Measurements from ENCODE around the gene PACSIN1.
"Not testable (repeated sequence)": the region's sequence is repeated elsewhere in the genome, so short reads cannot be mapped to it uniquely, and the experiment has no call there.

Gene PACSIN1

DNA sequence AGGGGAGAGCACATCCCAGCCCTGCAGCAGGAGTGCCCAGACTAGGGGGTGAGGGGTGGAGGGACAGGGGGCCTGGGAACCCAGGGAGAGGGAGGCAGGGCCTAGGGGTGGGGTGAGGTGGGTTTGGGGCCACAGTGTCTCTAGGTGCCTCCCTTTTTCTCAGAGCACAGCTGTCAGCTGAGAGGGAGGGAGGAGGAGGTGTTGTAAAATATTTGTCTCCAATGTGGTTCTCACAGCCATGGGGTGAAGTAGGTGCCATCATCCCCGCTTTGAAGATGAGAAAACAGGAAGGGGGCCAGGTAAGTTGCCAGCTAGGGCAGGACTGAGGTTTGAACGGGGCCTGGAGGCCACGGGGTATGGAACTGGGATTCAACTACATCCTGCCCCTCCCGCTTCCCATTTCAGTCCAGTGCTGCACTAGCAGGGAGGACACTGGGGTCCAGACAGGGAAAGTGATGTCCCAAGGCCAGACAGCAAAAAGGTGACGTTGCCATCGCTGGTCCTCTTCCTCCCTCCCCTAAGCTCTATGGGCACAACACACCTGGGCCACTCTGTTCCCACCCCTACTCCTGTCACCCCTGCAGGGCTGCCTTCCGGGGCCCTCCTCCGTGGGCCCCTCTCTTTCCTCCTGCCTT, 20.3 kb downstream of the PACSIN1 start:
- DNase-seq = no peak

DNA sequence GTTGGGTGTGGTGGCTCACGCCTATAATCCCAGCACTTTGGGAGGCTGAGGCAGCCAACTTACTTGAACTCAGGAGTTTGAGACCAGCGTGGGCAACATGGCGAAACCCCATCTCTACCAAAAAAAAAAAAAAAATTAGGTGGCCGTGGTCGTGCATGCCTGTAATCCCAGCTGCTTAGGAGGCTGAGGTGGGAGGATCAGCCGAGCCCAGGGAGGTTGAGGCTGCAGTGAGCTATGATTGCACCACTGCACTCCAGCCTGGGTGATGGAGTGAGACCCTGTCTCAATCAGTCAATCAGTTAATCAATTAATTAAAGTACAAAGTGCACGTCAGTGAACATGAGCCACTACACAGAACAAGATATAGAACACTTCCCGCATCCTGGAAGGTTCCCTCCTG, 21.0 kb downstream of the PACSIN1 start:
- not testable (repeated sequence) for DNase-seq

DNA sequence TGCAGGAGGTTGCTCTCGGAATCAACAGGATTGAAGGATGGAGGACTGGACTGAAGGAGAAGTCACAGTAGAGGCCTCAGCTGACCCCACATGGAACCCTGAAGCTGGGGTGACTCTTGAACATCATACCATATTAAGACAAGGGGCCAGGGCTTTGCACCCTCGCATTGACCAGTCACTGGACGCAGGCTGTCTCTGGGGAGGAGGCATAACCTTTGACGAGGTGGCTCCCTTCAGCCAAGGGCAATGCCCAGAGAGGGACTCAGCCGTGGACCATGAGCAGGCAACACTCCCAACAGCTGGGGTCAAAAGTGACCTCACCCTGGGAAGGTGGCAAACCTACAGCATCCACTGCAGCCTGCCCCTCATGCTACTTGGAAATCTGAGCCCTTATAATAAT, 21.7 kb downstream of the PACSIN1 start:
- no peak for DNase-seq

- no peak for DNase-seq
Observed at GRCh38 chr6:34489207-34489805, 23.4 kb downstream of the PACSIN1 start.

GRCh38 chr6:34490390-34491090, 24.7 kb downstream of the PACSIN1 start:
- no peak for DNase-seq

DNA sequence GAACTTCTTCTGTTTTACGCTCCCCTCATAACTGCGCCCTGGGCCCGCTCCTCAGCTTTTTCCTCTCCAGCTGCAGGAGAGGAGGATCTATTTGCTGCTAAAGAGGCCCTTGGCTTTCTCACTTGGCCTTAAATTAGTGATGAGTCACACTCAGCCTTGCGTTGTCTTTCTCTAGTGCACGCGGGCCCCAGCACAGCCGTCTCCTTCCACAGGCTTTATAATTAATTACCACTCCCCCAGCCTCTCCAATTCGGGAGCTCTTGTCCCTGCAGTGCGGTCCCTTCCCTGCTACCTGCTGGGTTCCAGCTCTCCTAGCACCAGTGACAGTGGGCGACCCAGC, 25.2 kb downstream of the PACSIN1 start:
- peak; percentile 84 for DNase-seq

DNA sequence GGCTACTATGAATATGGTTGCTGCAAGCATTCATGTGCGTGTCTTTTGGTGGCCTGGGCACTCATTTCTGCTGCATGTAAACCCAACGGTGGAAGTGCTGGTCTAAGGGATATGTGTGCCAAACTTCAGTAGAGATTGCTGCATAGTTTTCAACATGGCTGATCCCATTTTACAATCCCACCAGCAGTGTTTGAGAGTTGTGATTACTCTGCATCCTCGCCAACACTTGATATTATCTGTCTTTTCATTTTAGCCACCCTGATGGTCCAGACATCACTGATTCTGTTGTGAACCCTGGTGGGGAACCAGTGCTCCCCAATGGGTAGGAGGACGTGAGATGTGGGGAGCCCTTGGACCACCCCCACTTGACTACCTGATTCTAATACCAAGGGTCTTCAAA, 27.5 kb downstream of the PACSIN1 start:
- DNase-seq = no peak

GRCh38 chr6:34494973-34495372, 29.1 kb downstream of the PACSIN1 start:
- DNase-seq = peak; percentile 38

DNA sequence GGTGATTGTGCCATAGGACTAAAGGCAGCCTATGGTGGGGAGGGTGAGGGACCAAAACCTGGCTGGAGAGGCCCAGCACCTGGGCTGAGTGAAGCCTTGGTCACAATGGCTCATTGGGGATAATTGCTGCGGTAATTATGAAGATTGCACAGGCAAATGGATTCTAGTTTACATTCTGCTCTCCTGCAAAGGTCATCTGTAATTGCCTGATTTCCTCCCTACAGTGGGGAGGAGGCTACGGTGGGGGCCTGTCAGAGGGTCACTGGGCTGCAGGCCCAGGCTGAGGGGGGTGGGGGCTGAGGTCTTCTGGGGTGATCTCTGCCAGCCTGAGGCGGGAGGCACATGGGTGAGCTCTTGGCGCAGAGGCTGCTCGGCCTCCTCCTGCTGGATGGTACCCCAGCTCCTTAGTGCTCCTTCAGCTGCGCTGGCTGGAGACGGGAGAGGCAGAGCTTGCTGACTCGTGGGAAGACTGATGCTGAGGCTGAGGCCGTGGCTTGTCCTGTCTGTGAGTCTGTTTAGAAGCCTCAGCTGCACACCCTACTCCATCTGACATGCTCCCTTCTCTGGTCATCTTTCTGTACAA, 30.3 kb downstream of the PACSIN1 start:
- peak; percentile 99 for DNase-seq

DNA sequence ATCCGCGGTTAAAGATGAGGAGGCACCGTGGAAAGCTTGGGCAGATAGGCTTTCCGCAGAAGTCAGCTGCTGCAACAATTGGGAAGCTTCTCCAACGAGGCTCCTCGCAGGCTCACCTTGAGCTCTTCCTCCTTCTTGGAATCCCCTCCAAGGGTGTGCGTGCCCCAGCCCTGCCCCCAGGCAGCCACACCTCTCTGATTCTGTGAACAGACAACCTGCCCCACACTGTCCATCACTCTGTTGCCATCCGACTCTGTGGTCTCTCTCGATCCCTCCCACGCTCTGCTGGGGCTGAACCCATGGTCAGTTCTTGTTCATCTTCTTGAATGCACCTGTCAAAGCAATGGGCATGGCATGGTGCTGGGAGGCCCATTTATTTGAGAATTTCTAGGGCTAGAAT, 31.5 kb downstream of the PACSIN1 start:
- no peak for DNase-seq

DNA sequence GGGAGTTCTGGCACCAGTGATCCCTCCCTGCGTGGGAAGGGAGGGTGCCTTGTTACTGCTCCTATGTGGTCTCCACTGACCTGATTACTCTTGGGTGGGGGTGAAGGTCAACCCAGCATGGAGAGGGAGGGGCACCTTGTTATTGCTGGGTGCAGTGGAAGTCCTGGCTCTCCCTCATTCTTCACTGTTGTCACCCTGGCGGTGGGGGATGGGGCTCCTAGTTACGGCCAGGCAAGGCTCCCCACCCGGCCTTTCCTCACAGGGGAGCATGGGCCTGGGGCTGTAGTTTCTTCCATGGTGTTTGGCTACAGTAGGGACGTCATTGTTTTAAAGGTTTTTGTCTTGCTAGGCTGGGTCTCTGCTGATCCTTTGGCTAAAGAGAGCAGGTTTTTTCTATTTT, 40.8 kb downstream of the PACSIN1 start:
- no peak for DNase-seq

DNA sequence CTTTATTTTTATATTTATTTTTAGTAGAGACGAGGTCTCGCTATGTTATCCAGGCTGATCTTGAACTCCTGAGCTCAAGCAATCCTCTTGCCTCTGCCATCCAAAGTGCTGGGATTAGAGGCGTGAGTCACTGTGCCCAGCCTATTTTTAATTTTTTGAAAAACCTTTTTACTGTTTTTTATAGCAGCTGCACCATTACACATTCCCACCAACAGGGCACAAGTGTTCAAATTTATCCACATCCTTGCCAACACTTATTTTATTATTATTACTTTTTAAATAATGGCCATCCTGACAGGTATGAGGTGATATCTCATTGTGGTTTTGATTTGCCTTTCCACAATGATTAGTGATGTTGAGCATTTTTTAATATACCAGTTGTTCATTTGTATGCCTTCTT, 42.5 kb downstream of the PACSIN1 start:
- DNase-seq = no peak

- no peak for DNase-seq
Observed at GRCh38 chr6:34509782-34510181, 43.9 kb downstream of the PACSIN1 start.

- DNase-seq = no peak
Observed at GRCh38 chr6:34510299-34510698, 44.4 kb downstream of the PACSIN1 start.

GRCh38 chr6:34511214-34511914, 45.5 kb downstream of the PACSIN1 start:
- DNase-seq = no peak

DNA sequence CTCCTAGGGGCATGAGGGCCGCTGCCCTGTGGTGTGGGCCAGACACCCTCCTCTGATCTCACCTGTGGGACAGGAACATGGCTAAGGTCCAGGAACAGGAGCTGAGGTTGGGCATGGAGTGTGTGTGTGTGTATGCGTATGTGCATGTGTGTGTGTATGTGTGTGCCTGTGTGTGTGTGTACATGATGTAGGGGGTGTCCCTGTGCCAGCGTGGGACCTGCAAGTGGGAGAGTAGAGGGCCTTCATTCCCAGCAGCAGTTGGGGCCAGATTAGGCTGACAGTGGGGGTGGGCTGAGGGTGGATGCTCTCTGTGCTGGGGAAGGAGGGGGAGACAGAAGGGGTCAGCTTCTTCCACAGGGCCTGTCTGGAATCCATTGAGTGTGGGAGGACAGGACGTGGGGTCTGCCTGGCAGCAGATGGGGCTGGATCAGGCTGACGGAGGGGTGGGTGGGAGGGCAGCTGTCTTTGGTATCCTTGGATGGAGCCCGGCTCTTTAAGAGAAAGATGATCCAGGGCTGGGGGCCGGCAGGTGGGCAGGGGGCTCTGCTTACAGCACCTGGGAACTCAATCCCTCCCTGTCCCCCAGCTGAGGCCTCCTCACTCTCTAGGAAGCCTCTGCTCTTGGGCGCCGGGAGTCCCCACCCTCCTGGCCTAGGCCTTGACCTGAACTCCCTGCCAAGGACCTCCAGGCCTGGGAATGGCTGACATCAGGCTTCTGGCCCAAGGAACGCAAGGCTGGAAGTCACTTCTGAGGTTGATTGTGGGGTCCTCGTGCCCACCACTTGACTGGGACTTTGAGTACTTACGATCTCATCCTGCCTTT, 46.2 kb downstream of the PACSIN1 start:
- no peak for DNase-seq

GRCh38 chr6:34512738-34513115, 46.9 kb downstream of the PACSIN1 start:
- DNase-seq = no peak

GRCh38 chr6:34513646-34514045, 47.8 kb downstream of the PACSIN1 start:
- peak; percentile 65 for DNase-seq

GRCh38 chr6:34514112-34514511, 48.2 kb downstream of the PACSIN1 start:
- no peak for DNase-seq

- peak; percentile 54 for DNase-seq
Observed at GRCh38 chr6:34514593-34515472, 49.0 kb downstream of the PACSIN1 start.
